ENCODE measurements around the gene LCN6. TPM values are rescaled to one million over a fixed set of nuclear protein-coding genes. Genes with fewer than 3 reads are reported as not detected.

LCN6 gene
- total and polyA plus RNA-seq, 2 of the 13 experiments (the other 11 are each of a cell fraction or from before 2014, with no cell fraction given): not detected

DNA sequence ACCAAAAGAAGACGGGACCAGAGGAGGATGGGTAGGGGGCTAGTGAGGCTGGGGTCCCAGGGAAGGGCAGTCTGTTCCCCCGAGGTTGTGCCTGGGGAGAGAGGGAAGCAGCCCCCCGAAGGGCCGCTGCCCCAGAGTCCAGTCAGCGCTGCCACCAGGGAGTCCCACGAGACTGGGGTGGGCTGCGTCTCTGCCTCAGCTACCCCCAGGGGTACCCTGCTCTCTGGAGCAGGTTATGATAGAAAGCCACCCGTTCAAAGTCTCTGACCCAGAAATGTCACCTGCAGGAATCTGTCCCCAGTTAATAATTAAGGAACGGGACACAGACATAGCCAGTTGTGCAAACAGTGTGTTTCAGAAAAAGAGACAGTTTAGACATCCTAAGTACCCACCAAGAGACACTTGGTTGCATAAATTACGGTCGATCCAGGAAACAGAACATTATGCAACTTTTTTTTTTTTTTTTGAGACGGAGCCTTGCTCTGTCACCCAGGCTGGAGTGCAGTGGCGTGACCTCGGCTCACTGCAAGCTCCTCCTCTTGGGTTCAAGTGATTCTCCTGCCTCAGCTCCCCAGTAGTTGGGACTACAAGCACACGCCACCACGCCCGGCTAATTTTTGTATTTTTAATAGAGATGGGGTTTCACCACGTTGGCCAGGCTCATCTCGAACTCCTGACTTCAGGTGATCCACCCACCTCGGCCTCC, 50.4 kb downstream of the LCN6 start (continued):
- TF ChIP-seq USF2 (IDR thresholded peaks at IDR 0.05; ENCODE audit: low read depth, low read length) (no peak), USF2 (CRISPR knock-in tag; IDR thresholded peaks at IDR 0.05; ENCODE audit: borderline replicate concordance) (no peak), GTF2F1 (IDR thresholded peaks at IDR 0.05; ENCODE audit: low read length) (no peak), ETV6 (CRISPR knock-in tag; conservative IDR thresholded peaks at IDR 0.05) (no peak), ZNF83 (CRISPR knock-in tag; IDR thresholded peaks at IDR 0.05; ENCODE audit: borderline replicate concordance) (no peak), ELF1 (CRISPR knock-in tag; IDR thresholded peaks at IDR 0.05) (no peak), AGO2 (optimal IDR thresholded peaks at IDR 0.05; ENCODE audit: low read depth, low read length) (no peak), MIER2 (CRISPR knock-in tag; IDR thresholded peaks at IDR 0.05) (no peak), ATF7-NPFF (CRISPR knock-in tag; IDR thresholded peaks at IDR 0.05; ENCODE audit: low read depth) (no peak), ZNF350 (CRISPR knock-in tag; IDR thresholded peaks at IDR 0.05; ENCODE audit: borderline replicate concordance, low read depth) (0 out of 2 replicates have a peak, but pooled peaks have one; percentile 13), ZNF282 (IDR thresholded peaks at IDR 0.05; ENCODE audit: partially characterized antibody) (no peak), ZNF784 (CRISPR knock-in tag; IDR thresholded peaks at IDR 0.05; ENCODE audit: borderline replicate concordance) (no peak), ZSCAN29 (CRISPR knock-in tag; conservative IDR thresholded peaks at IDR 0.05) (no peak), ZNF160 (CRISPR knock-in tag; IDR thresholded peaks at IDR 0.05) (0 out of 2 replicates have a peak, but pooled peaks have one; percentile 56), ZNF781 (CRISPR knock-in tag; IDR thresholded peaks at IDR 0.05; ENCODE audit: borderline replicate concordance, not compliant biosample characterization) (no peak)
